T-cell (primary cell): Measurements from ENCODE around the gene ARHGAP6. TPM values are rescaled to one million over a fixed set of nuclear protein-coding genes. Genes with fewer than 3 reads are reported as not detected.

Experiments used
- total RNA-seq, 35 experiments: library from RNA in 6 of 35; stranded (reverse) in 6 of 35; fragments of 120-200 nt in 1 of 35; gene quantifications; one replicate each; pipeline versions ENCODE4 v1.2.1 to v1.2.4 and lab custom pipeline; 2013 to 2026

Gene ARHGAP6
- total RNA-seq, 5 donors from 2014 or later (not counting 1 experiment from before 2014, with no cell fraction given), result 0.09 to 0.13 (median 0.12) TPM; not detected in 2

Other genes starting within 250 kb of the ARHGAP6 start
- 100 to 1,000 TPM; 109 to 140 (median 133) TPM for gene MSL3, start 92.3 kb upstream of the ARHGAP6 start, total RNA-seq